IMR-90 (cell line): ENCODE data around the gene ALDH8A1.

ENCODE experiments used
- CEBPB ChIP-seq: IDR thresholded peaks from 2 replicates; pipeline ENCODE4 v1.6.1; 2012; ENCODE audit warnings: low read depth, low read length, improper control_type of control experiment
- MAZ ChIP-seq: IDR thresholded peaks from 2 replicates; pipeline ENCODE4 v1.6.1; 2012; ENCODE audit warnings: low read depth, mild to moderate bottlenecking, low read length, improper control_type of control experiment, moderate library complexity, borderline replicate concordance
- RAD21 ChIP-seq: IDR thresholded peaks from 2 replicates; pipeline ENCODE4 v1.6.1; 2012; ENCODE audit warnings: low read length, improper control_type of control experiment
- TF ChIP-seq, protein P1 (sequence below): conservative IDR thresholded peaks from 2 replicates; pipeline ENCODE4 v1.5.1; 2012; ENCODE audit warnings: mild to moderate bottlenecking, low read depth, low read length, improper control_type of control experiment
- TF ChIP-seq, protein P2 (sequence below): fragments of 150-350 bp; IDR thresholded peaks from 2 replicates; pipeline ENCODE4 v1.6.1; 2017; ENCODE audit warnings: mild to moderate bottlenecking, antibody characterized with exemption, low read length, low read depth

DNA sequence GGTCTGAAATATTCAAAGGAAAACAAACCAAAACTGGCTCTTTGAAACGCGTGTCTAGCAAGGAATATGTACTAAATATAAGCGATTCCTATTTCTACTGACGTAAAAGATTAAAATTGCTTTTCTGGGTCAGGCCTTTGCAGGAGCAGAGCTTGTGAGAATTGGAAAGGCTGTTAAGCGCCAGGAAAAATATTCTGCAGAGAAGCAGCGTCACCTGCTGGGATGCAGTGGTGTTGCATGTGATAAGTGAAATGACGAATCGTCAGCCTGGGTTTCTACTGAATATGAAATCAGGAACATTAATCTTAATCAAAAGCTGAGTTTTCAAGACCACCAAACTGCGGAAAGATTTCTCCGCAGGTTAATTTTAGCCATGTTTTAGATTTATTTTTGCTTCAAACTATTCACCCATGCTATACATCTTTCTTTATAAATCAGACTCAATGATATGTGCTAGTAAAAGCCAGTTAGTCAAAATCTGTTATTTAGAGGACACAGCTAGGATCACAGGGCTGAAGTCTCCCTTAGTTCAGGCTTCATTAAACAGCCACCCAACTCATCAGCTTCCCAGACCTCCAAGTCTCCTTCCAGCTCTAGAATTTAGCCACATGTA, 67.4 kb downstream of the ALDH8A1 start:
- TF ChIP-seq, protein P1, sequence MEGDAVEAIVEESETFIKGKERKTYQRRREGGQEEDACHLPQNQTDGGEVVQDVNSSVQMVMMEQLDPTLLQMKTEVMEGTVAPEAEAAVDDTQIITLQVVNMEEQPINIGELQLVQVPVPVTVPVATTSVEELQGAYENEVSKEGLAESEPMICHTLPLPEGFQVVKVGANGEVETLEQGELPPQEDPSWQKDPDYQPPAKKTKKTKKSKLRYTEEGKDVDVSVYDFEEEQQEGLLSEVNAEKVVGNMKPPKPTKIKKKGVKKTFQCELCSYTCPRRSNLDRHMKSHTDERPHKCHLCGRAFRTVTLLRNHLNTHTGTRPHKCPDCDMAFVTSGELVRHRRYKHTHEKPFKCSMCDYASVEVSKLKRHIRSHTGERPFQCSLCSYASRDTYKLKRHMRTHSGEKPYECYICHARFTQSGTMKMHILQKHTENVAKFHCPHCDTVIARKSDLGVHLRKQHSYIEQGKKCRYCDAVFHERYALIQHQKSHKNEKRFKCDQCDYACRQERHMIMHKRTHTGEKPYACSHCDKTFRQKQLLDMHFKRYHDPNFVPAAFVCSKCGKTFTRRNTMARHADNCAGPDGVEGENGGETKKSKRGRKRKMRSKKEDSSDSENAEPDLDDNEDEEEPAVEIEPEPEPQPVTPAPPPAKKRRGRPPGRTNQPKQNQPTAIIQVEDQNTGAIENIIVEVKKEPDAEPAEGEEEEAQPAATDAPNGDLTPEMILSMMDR: peak; percentile 91
- TF ChIP-seq MAZ: no peak
- TF ChIP-seq RAD21: peak; percentile 95
- no peak for TF ChIP-seq CEBPB
- TF ChIP-seq, protein P2, sequence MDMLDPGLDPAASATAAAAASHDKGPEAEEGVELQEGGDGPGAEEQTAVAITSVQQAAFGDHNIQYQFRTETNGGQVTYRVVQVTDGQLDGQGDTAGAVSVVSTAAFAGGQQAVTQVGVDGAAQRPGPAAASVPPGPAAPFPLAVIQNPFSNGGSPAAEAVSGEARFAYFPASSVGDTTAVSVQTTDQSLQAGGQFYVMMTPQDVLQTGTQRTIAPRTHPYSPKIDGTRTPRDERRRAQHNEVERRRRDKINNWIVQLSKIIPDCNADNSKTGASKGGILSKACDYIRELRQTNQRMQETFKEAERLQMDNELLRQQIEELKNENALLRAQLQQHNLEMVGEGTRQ: no peak
